ENCODE results near the gene TRIM32. TPM values are rescaled to one million over a fixed set of nuclear protein-coding genes. Genes with fewer than 3 reads are reported as not detected.

TRIM32 gene
- total RNA-seq, 1 experiment from 2014 or later = 23.2 TPM

DNA sequence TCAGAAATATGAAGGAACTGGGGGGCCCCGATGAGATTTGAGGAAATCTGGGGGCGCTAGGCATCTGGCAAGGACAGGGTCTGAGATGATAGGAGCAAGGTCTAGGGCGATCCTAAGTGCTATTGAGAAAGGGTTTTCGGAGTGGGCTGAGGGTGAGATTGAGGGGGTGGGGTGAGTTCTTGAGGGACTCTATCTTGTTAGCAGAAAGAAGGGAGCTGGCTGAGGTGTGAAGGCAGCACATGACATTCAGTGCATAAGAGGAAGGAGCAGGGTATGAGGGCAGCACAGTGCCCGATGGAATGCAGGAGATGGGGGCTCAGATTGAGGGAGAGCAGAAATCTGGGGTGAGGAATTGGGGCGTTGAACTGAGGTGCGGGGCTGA lies 640 bp downstream of the TRIM32 start:
- intact Hi-C loops (cut with micrococcal nuclease) = no loop called here
- no TSS peak for BruUV-seq (replicated peaks)

More for the DNA sequence above, 640 bp downstream of the TRIM32 start:
- TF ChIP-seq SP1 (IDR thresholded peaks at IDR 0.05; ENCODE audit: low read depth) = no peak
- TF ChIP-seq, protein P1, sequence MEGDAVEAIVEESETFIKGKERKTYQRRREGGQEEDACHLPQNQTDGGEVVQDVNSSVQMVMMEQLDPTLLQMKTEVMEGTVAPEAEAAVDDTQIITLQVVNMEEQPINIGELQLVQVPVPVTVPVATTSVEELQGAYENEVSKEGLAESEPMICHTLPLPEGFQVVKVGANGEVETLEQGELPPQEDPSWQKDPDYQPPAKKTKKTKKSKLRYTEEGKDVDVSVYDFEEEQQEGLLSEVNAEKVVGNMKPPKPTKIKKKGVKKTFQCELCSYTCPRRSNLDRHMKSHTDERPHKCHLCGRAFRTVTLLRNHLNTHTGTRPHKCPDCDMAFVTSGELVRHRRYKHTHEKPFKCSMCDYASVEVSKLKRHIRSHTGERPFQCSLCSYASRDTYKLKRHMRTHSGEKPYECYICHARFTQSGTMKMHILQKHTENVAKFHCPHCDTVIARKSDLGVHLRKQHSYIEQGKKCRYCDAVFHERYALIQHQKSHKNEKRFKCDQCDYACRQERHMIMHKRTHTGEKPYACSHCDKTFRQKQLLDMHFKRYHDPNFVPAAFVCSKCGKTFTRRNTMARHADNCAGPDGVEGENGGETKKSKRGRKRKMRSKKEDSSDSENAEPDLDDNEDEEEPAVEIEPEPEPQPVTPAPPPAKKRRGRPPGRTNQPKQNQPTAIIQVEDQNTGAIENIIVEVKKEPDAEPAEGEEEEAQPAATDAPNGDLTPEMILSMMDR (IDR thresholded peaks at IDR 0.05 in 2 of 3, conservative IDR thresholded peaks at IDR 0.05 in 1 of 3; ENCODE audit: borderline replicate concordance in 1 of 3, insufficient read depth in 1 of 3, low read depth in 2 of 3, low read length in 2 of 3) = no peak
- TF ChIP-seq JUND (IDR thresholded peaks at IDR 0.05) = no peak
- TF ChIP-seq, protein P2, sequence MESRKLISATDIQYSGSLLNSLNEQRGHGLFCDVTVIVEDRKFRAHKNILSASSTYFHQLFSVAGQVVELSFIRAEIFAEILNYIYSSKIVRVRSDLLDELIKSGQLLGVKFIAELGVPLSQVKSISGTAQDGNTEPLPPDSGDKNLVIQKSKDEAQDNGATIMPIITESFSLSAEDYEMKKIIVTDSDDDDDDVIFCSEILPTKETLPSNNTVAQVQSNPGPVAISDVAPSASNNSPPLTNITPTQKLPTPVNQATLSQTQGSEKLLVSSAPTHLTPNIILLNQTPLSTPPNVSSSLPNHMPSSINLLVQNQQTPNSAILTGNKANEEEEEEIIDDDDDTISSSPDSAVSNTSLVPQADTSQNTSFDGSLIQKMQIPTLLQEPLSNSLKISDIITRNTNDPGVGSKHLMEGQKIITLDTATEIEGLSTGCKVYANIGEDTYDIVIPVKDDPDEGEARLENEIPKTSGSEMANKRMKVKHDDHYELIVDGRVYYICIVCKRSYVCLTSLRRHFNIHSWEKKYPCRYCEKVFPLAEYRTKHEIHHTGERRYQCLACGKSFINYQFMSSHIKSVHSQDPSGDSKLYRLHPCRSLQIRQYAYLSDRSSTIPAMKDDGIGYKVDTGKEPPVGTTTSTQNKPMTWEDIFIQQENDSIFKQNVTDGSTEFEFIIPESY (IDR thresholded peaks at IDR 0.05; ENCODE audit: extremely low read depth, insufficient replicate concordance, low read length) = no peak
- no peak for TF ChIP-seq FOSL1 (IDR thresholded peaks at IDR 0.05; ENCODE audit: low read depth)
- no peak for TF ChIP-seq CBX3 (IDR thresholded peaks at IDR 0.05; ENCODE audit: low read depth)
- no peak for TF ChIP-seq CEBPB (IDR thresholded peaks at IDR 0.05; ENCODE audit: low read depth)
- TF ChIP-seq YY1 (IDR thresholded peaks at IDR 0.05; ENCODE audit: extremely low read depth, insufficient replicate concordance, low read depth, low read length) = no peak
- TF ChIP-seq, protein P3, sequence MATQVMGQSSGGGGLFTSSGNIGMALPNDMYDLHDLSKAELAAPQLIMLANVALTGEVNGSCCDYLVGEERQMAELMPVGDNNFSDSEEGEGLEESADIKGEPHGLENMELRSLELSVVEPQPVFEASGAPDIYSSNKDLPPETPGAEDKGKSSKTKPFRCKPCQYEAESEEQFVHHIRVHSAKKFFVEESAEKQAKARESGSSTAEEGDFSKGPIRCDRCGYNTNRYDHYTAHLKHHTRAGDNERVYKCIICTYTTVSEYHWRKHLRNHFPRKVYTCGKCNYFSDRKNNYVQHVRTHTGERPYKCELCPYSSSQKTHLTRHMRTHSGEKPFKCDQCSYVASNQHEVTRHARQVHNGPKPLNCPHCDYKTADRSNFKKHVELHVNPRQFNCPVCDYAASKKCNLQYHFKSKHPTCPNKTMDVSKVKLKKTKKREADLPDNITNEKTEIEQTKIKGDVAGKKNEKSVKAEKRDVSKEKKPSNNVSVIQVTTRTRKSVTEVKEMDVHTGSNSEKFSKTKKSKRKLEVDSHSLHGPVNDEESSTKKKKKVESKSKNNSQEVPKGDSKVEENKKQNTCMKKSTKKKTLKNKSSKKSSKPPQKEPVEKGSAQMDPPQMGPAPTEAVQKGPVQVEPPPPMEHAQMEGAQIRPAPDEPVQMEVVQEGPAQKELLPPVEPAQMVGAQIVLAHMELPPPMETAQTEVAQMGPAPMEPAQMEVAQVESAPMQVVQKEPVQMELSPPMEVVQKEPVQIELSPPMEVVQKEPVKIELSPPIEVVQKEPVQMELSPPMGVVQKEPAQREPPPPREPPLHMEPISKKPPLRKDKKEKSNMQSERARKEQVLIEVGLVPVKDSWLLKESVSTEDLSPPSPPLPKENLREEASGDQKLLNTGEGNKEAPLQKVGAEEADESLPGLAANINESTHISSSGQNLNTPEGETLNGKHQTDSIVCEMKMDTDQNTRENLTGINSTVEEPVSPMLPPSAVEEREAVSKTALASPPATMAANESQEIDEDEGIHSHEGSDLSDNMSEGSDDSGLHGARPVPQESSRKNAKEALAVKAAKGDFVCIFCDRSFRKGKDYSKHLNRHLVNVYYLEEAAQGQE (IDR thresholded peaks at IDR 0.05; ENCODE audit: low read depth) = no peak
- TF ChIP-seq, protein P4, sequence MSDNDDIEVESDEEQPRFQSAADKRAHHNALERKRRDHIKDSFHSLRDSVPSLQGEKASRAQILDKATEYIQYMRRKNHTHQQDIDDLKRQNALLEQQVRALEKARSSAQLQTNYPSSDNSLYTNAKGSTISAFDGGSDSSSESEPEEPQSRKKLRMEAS (IDR thresholded peaks at IDR 0.05) = no peak
- no peak for TF ChIP-seq ELF1 (IDR thresholded peaks at IDR 0.05; ENCODE audit: borderline replicate concordance, low read depth)
- no peak for TF ChIP-seq ZNF274 (IDR thresholded peaks at IDR 0.05; ENCODE audit: low read depth, low read length)
- TF ChIP-seq EZH2 (IDR thresholded peaks at IDR 0.05) = no peak
- TF ChIP-seq, protein P5, sequence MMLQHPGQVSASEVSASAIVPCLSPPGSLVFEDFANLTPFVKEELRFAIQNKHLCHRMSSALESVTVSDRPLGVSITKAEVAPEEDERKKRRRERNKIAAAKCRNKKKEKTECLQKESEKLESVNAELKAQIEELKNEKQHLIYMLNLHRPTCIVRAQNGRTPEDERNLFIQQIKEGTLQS (IDR thresholded peaks at IDR 0.05) = no peak
- ChIA-PET RAD21 (ENCODE audit: low non-redundant PET in 1 of 2, low total read pairs in 2 of 2, uncharacterized antibody in 2 of 2, unreplicated experiment in 2 of 2) (no interaction called here), POLR2A (no interaction called here), CTCF (interaction anchor here (0.5 kb wide), 1 partner anchor 139 kb away, joined by 3 read pairs; no protein-coding TSS in a partner anchor)
- ATAC-seq (peak; percentile 12), DNase-seq (ENCODE audit: low read depth, low spot score) (no peak)
- Histone ChIP-seq H3K36me3 (ENCODE audit: control insufficient read depth in 1 of 2, insufficient read depth in 2 of 2, low read length in 2 of 2) (no peaks in the 10 kb centered on the region), H3K9ac (ENCODE audit: low read length) (peak overlapping the region; percentile 77), H3K9me2 (ENCODE audit: insufficient read depth) (no peaks in the 10 kb centered on the region), H2AFZ (ENCODE audit: low read depth, low read length, poor library complexity, severe bottlenecking) (no peak overlapping the region), H4K20me1 (ENCODE audit: insufficient read depth) (0 out of 2 replicates have a peak, but pooled peaks cover 4% of the 10 kb centered on the region), H3K27me3 (ENCODE audit: insufficient read depth, low read length) (no peaks in the 10 kb centered on the region), H3K79me2 (ENCODE audit: insufficient read depth, low read length) (peaks cover 53% of the 10 kb centered on the region), H3K4me3 (replicated peaks in 1 of 2; ENCODE audit: low read depth in 1 of 2, low read length in 2 of 2) (peak overlapping the region; percentile 76 to 77), H3K4me1 (ENCODE audit: control insufficient read depth in 1 of 2, insufficient read depth in 2 of 2, low read length in 2 of 2) (peaks cover 0 to 20% of the 10 kb centered on the region in 2 experiments; a peak in 2 of 4 replicates), H3K27ac (ENCODE audit: low read depth, low read length) (peak overlapping the region; percentile 27; the same call in 1 of the 2 replicates), H3K9me3 (ENCODE audit: control insufficient read depth in 1 of 2, insufficient read depth in 1 of 2, low read depth in 1 of 2, low read length in 2 of 2) (no peaks in the 10 kb centered on the region), H3K4me2 (ENCODE audit: low read length) (peak overlapping the region; percentile 97)
